Ramos (cell line): Measurements from ENCODE around the gene MYO6.
"Not testable (repeated sequence)": the region's sequence is repeated elsewhere in the genome, so short reads cannot be mapped to it uniquely, and the experiment has no call there.

Experiments
- in situ Hi-C: fragments of 300-500 bp; cut with MboI; formaldehyde crosslinking; loops from one replicate; pipeline ENCODE4 v1.14.3; 2022; ENCODE audit warnings: low sequenced_read_pairs; ENCODE audit not compliant: unreplicated experiment

The MYO6 gene

GRCh38 chr6:75870389-75870788 lies 121.3 kb downstream of the MYO6 start:
- in situ Hi-C loops = no loop called here

DNA sequence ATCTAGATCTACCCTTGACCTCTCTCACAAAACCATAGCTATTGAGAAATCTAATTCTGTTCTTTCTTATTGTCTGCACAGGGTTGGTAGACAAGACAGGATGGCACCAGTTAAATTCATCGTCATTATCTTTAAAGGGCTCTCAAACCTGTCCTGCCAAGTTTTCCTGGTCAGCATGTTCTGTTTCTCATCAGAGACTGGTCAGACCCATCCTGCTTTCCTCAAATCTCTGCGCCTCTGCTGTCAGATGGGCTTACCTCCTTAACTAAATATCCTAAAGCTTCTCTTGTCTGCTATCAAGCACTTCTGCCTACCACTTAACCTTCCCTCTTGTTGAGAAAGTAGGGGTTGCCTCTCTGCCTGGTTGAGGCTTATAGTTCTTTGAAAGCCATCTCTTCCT lies 125.2 kb downstream of the MYO6 start:
- in situ Hi-C loops = no loop called here

- in situ Hi-C loops = no loop called here
Observed at GRCh38 chr6:75876152-75876551, 127.1 kb downstream of the MYO6 start.

- in situ Hi-C loops = no loop called here
Observed at GRCh38 chr6:75880305-75880704, 131.3 kb downstream of the MYO6 start.

- in situ Hi-C loops = no loop called here
Observed at GRCh38 chr6:75882734-75883133, 133.7 kb downstream of the MYO6 start.

GRCh38 chr6:75884822-75885221 lies 135.8 kb downstream of the MYO6 start:
- in situ Hi-C loops = no loop called here

DNA sequence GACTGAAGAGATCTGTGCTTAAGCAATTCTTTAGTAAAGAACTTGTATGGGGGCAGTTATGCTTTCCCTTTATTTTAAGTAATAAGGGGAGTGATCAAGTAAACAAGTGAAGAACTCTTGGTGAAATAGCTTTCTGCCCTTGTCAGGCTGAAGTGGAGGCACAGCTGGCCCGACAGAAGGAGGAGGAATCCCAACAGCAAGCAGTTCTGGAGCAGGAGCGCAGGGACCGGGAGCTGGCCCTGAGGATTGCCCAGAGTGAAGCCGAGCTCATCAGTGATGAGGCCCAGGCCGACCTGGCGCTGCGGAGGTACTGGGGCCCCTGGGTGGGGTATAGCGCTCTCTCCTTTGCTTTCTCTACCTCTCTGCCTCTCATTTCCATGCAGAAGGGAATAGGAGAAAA lies 143.3 kb downstream of the MYO6 start:
- in situ Hi-C loops = no loop called here

DNA sequence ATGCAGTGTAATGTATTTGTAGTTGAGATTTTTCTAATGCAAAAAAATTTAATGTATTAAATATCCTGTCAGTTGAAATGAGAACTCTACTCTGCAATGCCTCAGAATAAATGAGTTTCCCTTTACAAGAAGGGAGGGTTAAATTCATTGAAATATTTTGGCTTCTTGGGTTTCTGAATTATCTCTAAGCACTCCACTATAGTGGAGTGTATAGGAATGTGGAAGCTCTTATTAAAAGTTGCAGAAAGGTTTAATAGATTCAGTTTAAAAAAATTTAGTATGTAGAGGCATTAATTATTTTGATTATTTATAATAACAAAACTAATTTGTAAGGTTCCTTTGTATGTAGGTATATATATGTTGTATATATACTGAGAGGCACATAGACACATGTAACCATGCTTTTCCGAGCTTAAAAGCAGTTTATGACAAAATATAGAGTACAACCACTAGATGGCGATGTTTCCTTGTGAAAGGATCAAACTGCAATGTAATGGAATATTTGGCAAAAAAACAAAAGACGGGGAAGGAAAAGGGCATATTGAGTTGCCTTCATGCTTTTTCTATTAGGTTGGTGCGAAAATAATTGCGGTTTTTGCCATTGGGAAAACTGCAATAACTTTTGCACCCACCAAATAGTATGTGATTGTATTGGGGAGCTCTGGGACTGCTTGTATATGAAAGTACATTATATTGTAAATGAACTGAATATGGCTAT lies 144.2 kb downstream of the MYO6 start:
- in situ Hi-C loops = no loop called here

- in situ Hi-C loops = no loop called here
Observed at GRCh38 chr6:75893776-75894152, 144.7 kb downstream of the MYO6 start.

- in situ Hi-C loops = no loop called here
Observed at GRCh38 chr6:75896526-75896925, 147.5 kb downstream of the MYO6 start.

- in situ Hi-C loops = not testable (repeated sequence)
Observed at GRCh38 chr6:75900216-75900615, 151.2 kb downstream of the MYO6 start.

GRCh38 chr6:75905129-75905528 lies 156.1 kb downstream of the MYO6 start:
- in situ Hi-C loops = not testable (repeated sequence)

GRCh38 chr6:75906871-75907270 lies 157.8 kb downstream of the MYO6 start:
- in situ Hi-C loops = no loop called here

DNA sequence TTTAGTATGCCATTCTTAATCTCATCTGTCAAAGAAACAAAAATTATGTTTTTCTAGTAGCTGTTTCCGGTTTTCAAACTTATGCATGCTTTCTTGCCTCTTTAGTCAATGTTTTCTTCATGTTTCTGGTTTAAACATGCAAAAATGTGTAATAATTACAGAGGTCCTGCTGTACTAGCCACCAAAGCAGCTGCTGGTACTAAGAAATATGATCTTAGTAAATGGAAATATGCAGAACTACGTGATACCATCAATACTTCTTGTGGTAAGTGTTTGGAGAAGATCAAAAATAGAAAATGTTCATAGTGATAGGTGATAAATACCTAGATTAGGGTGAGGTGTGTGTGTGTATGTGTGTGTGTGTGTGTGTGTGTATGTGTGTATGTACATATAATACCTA lies 158.4 kb downstream of the MYO6 start:
- in situ Hi-C loops = no loop called here

- in situ Hi-C loops = no loop called here
Observed at GRCh38 chr6:75913040-75913439, 164.0 kb downstream of the MYO6 start.

DNA sequence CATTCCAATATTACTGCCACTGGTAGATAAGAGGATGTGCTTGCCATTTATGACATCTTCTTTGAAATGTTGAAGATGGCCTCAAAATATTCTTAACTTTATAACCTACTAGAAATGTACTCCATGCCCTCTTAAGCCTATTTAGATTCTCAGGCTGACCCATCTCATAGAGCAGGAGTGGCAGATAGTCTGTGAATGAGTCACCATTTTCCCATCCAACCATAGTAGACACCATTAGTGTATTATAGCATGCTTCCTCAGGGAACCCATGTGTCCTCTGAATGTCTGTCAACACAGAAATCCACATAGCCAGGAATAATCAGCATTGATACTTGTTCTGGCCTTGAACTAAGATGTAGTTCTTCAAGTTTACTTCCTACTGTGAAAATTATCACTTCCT lies 173.2 kb downstream of the MYO6 start:
- in situ Hi-C loops = no loop called here

DNA sequence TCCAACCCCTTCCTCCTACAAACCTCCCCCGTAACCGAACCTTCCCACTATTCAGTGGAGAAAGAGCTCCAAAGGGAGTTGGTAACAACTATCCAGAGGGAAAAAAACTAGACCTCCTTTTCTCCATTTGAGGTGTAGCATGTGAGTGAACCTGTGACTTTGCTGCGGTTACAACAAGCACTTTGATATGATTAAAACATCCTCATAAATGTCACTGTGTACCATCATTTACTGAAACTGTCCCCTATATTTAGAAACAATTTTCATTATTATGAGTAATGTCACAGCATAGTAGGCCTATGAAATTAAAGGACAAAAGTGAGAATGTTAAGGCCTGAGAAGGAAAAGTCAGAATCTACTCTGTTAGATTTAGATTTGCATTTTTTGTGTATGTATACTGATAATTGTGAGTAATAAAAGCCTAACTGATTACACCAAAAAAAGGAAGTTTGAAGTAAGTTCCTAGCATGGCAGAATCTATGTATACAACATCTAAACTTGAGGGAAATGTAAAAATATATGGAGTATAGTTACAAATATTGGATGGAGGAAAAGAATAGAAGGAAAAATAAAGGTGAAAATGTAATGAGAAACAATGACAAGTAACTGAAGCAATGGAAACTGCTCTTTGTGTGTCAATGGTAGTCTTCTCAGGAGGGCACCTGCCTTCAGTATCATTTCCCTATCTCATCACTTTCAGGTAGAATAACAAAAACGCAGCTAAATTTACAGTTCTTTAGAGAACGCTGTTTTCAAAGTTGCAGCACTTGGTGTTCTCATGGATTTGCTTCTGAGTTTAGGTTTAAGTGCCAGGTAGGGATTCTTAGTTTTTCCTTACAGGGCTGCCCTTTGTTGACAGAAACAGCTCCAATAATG lies 177.5 kb downstream of the MYO6 start:
- in situ Hi-C loops = loop anchor here (25.0 kb wide), 1 partner anchor 1536 kb away; the partner anchor contains the start of gene HTR1B

GRCh38 chr6:75931011-75931680 lies 182.1 kb downstream of the MYO6 start:
- in situ Hi-C loops = loop anchor here (25.0 kb wide), 1 partner anchor 1531 kb away; the partner anchor contains the start of gene HTR1B

DNA sequence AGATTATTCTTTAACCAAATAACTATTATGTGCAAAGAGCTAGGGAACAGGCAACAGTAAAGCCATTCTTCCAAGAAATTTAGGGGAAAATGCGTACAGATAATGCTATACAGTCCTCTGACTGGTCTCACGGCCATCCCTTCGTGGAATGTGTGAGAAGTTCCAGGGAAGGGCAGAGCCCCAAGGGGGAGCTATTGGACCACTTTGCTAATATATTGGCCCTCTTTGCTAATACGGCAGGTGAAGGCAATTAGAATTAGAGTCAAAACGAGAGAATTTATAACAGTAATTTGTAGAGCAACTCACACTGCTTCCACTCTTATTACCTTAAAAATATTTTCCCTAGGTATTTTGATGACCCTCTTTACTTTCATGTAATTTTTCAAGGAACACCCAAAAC lies 183.0 kb downstream of the MYO6 start:
- in situ Hi-C loops = loop anchor here (25.0 kb wide), 1 partner anchor 1530 kb away; the partner anchor contains the start of gene HTR1B

GRCh38 chr6:75933387-75933975 lies 184.4 kb downstream of the MYO6 start:
- in situ Hi-C loops = loop anchor here (25.0 kb wide), 1 partner anchor 1529 kb away; the partner anchor contains the start of gene HTR1B
